GM23338 (cell line): Measurements from ENCODE around the gene REEP1. TPM values are rescaled to one million over a fixed set of nuclear protein-coding genes. Genes with fewer than 3 reads are reported as not detected.
A peak's percentile ranks its signal among the peaks of the same experiment; 100 is the strongest.
"Not testable (repeated sequence)": the region's sequence is repeated elsewhere in the genome, so short reads cannot be mapped to it uniquely, and the experiment has no call there.

Source experiments
- ATAC-seq: fragments of 200-7000 bp; cut with Tn5 transposase; 3 replicates; pipeline ENCODE4 v1.9.1; 2020
- DNase-seq: peaks from one replicate; pipeline ENCODE4 v3.0.0-alpha.2; 2015; ENCODE audit warnings: low spot score
- H2AFZ ChIP-seq: fragments of 200-600 bp; sonication (generic); 2 replicates; pipeline ENCODE4 v1.8.0; 2016; ENCODE audit warnings: antibody characterized with exemption, mild to moderate bottlenecking, moderate library complexity
- H3F3A ChIP-seq: fragments of 200-600 bp; sonication (generic); replicated peaks from 2 replicates; pipeline ENCODE4 v1.8.0; 2017; ENCODE audit warnings: antibody characterized with exemption, mixed run types, low read depth
- H3K27ac ChIP-seq: fragments of 200-600 bp; sonication (generic); 2 replicates; pipeline ENCODE4 v1.6.1; 2016; ENCODE audit warnings: low read depth
- H3K27me3 ChIP-seq: fragments of 200-600 bp; sonication (generic); 2 replicates; pipeline ENCODE4 v1.8.0; 2016; ENCODE audit warnings: mild to moderate bottlenecking, mixed run types, moderate library complexity; ENCODE audit not compliant: insufficient read depth
- H3K36me3 ChIP-seq: fragments of 200-600 bp; sonication (generic); 2 replicates; pipeline ENCODE4 v1.8.0; 2016; ENCODE audit warnings: mild to moderate bottlenecking; ENCODE audit not compliant: insufficient read depth
- H3K4me1 ChIP-seq: fragments of 200-600 bp; sonication (generic); 2 replicates; pipeline ENCODE4 v1.8.0; 2016; ENCODE audit warnings: mild to moderate bottlenecking, moderate library complexity; ENCODE audit not compliant: insufficient read depth
- H3K4me2 ChIP-seq: fragments of 200-600 bp; sonication (generic); 2 replicates; pipeline ENCODE4 v1.7.1; 2017; ENCODE audit warnings: mixed run types
- H3K4me3 ChIP-seq: fragments of 200-600 bp; sonication (generic); 2 replicates; pipeline ENCODE4 v1.6.1; 2016; ENCODE audit warnings: mixed run types
- H3K79me2 ChIP-seq: fragments of 200-600 bp; sonication (generic); replicated peaks from 2 replicates; pipeline ENCODE4 v1.8.0; 2017; ENCODE audit warnings: mild to moderate bottlenecking; ENCODE audit not compliant: insufficient read depth
- H3K9me2 ChIP-seq: fragments of 200-600 bp; sonication (generic); 2 replicates; pipeline ENCODE4 v1.8.0; 2017; ENCODE audit not compliant: insufficient read depth
- H4K20me1 ChIP-seq: fragments of 200-600 bp; sonication (generic); replicated peaks from 2 replicates; pipeline ENCODE4 v1.8.0; 2017; ENCODE audit warnings: mild to moderate bottlenecking; ENCODE audit not compliant: insufficient read depth
- H3K27ac Mint-ChIP-seq: 2 replicates; pipeline ENCODE4 v1.8.0; 2020; ENCODE audit warnings: inconsistent platforms, mild to moderate bottlenecking, moderate library complexity, mixed read lengths
- H3K27me3 Mint-ChIP-seq: 3 replicates; pipeline ENCODE4 v1.8.0; 2022; ENCODE audit warnings: low read depth, mild to moderate bottlenecking, moderate library complexity, mixed read lengths, inconsistent platforms; ENCODE audit not compliant: insufficient read depth, poor library complexity
- H3K36me3 Mint-ChIP-seq: 3 replicates; pipeline ENCODE4 v1.8.0; 2021; ENCODE audit warnings: low read depth, mild to moderate bottlenecking, inconsistent platforms, moderate library complexity, mixed read lengths
- H3K4me1 Mint-ChIP-seq: 3 replicates; pipeline ENCODE4 v1.8.0; 2020; ENCODE audit warnings: mild to moderate bottlenecking, inconsistent platforms, mixed read lengths
- H3K4me3 Mint-ChIP-seq: 3 replicates; pipeline ENCODE4 v1.8.0; 2021; ENCODE audit warnings: moderate library complexity, mild to moderate bottlenecking, inconsistent platforms, mixed read lengths
- H3K9me3 Mint-ChIP-seq: 3 replicates; pipeline ENCODE4 v1.8.0; 2020; ENCODE audit warnings: moderate library complexity, mild to moderate bottlenecking, inconsistent platforms, mixed read lengths
- CTCF ChIP-seq, 2 experiments: fragments of 200-600 bp in 1 of 2; sonication (generic) in 1 of 2; conservative IDR thresholded peaks; 2 replicates each; pipeline versions ENCODE4 v1.5.1 to v1.6.1; 2016 to 2017; ENCODE audit warnings: antibody characterized with exemption in 2 of 2, low read depth in 2 of 2, mild to moderate bottlenecking in 2 of 2, moderate library complexity in 1 of 2
- JUNB ChIP-seq: IDR thresholded peaks from one replicate; pipeline ENCODE4 v1.6.1; 2016; ENCODE audit warnings: antibody characterized with exemption; ENCODE audit not compliant: unreplicated experiment
- NANOG ChIP-seq: IDR thresholded peaks from 2 replicates; pipeline ENCODE4 v1.6.1; 2016; ENCODE audit warnings: antibody characterized with exemption, borderline replicate concordance
- STAT1 ChIP-seq: IDR thresholded peaks from one replicate; pipeline ENCODE4 v1.6.1; 2016; ENCODE audit warnings: antibody characterized with exemption; ENCODE audit not compliant: unreplicated experiment
- ZNF114 ChIP-seq: fragments of 250-450 bp; sonication (Bioruptor Pico); IDR thresholded peaks from 2 replicates; pipeline ENCODE4 v1.5.0; 2020; ENCODE audit warnings: mild to moderate bottlenecking, moderate library complexity
- ZNF331 ChIP-seq: fragments of 250-450 bp; sonication (Bioruptor Pico); IDR thresholded peaks from 2 replicates; pipeline ENCODE4 v1.5.0; 2020; ENCODE audit warnings: low read depth, mild to moderate bottlenecking, moderate library complexity
- ZNF462 ChIP-seq: fragments of 250-450 bp; sonication (Bioruptor Pico); IDR thresholded peaks from 2 replicates; pipeline ENCODE4 v1.5.0; 2020; ENCODE audit warnings: mild to moderate bottlenecking, moderate library complexity
- polyA plus RNA-seq: library from polyadenylated mRNA; unstranded; fragments of >200 nt; fragmentation: Nextera tagmentation; extraction: Ambion mirVana; gene quantifications from 2 replicates; pipeline ENCODE4 v1.2.1, GENCODE V29; 2016
- total RNA-seq: library from RNA; depleted of rRNA; stranded (reverse); fragments of >200 nt; shearing (Covaris generic); gene quantifications from 2 replicates; pipeline ENCODE4 v1.2.3, GENCODE V29; 2014

REEP1 gene
- total and polyA plus RNA-seq, 2 experiments from 2014 or later, result 1.6 to 1.8 TPM

- not testable (repeated sequence) for H4K20me1 ChIP-seq, ATAC-seq, H3K9me3 Mint-ChIP-seq, H3K27ac Mint-ChIP-seq, H3K27me3 Mint-ChIP-seq, DNase-seq, H2AFZ ChIP-seq, H3K36me3 Mint-ChIP-seq, H3K9me2 ChIP-seq, H3F3A ChIP-seq, H3K27me3 ChIP-seq, H3K36me3 ChIP-seq, H3K27ac ChIP-seq
- H3K4me3 Mint-ChIP-seq, result peak overlapping the region; percentile 99
- peaks cover 57% of the 10 kb centered on the region for H3K79me2 ChIP-seq
- H3K4me1 ChIP-seq, result peaks cover 21% of the 10 kb centered on the region
- peak overlapping the region; percentile 84 for H3K4me2 ChIP-seq
- H3K4me3 ChIP-seq, result peak overlapping the region; percentile 88
- H3K4me1 Mint-ChIP-seq, result peaks cover 26% of the 10 kb centered on the region
Observed at GRCh38 chr2:86200564-86200963, 136.9 kb downstream of the REEP1 start.

GRCh38 chr2:86199834-86200177 lies 137.6 kb downstream of the REEP1 start:
- ATAC-seq, result no peak

GRCh38 chr2:86195808-86196387 lies 141.5 kb downstream of the REEP1 start:
- no peak for DNase-seq
- no peak for TF ChIP-seq CTCF (conservative IDR thresholded peaks at IDR 0.05; ENCODE audit: low read depth in 2 of 2)
- TF ChIP-seq ZNF462 (CRISPR knock-in tag), result no peak
- TF ChIP-seq STAT1, result no peak
- TF ChIP-seq ZNF114 (CRISPR knock-in tag), result no peak
- TF ChIP-seq JUNB, result no peak
- TF ChIP-seq ZNF331 (CRISPR knock-in tag), result no peak
- no peak for TF ChIP-seq NANOG
- Histone ChIP-seq H3K4me1 (peaks cover 9% of the 10 kb centered on the region; the same call in 1 of the 2 replicates), H3K4me2 (peak overlapping the region; percentile 85), H3K4me3 (peak overlapping the region; percentile 81), H3F3A (no peaks in the 10 kb centered on the region), H3K27ac (peak overlapping the region; percentile 69; the same call in 1 of the 2 replicates), H2AFZ (peak overlapping the region; percentile 1; the same call in 1 of the 2 replicates), H3K79me2 (peaks cover 52% of the 10 kb centered on the region), H3K27me3 (no peaks in the 10 kb centered on the region), H3K36me3 (no peaks in the 10 kb centered on the region), H4K20me1 (peaks cover 12% of the 10 kb centered on the region), H3K9me2 (no peaks in the 10 kb centered on the region)
- Mint-ChIP-seq H3K27ac (peak overlapping the region; percentile 99), H3K9me3 (peaks cover 3% of the 10 kb centered on the region; the same call in 1 of the 3 replicates), H3K36me3 (peaks cover 14% of the 10 kb centered on the region), H3K27me3 (peaks cover 9% of the 10 kb centered on the region), H3K4me1 (peaks cover 21% of the 10 kb centered on the region), H3K4me3 (peak overlapping the region; percentile 90)
- ATAC-seq, result peak; percentile 12

More at GRCh38 chr2:86199834-86200177, 137.6 kb downstream of the REEP1 start:
- Histone ChIP-seq H2AFZ (peak overlapping the region; percentile 82; the same call in 1 of the 2 replicates), H4K20me1 (peaks cover 8% of the 10 kb centered on the region; the same call in 1 of the 2 replicates), H3K27ac (peak overlapping the region; percentile 73), H3K36me3 (no peaks in the 10 kb centered on the region), H3F3A (no peaks in the 10 kb centered on the region), H3K27me3 (no peaks in the 10 kb centered on the region), H3K9me2 (no peaks in the 10 kb centered on the region), H3K79me2 (peaks cover 51% of the 10 kb centered on the region), H3K4me3 (peak overlapping the region; percentile 88), H3K4me1 (peaks cover 21% of the 10 kb centered on the region), H3K4me2 (peak overlapping the region; percentile 84)
- peaks cover 3% of the 10 kb centered on the region; the same call in 2 of the 3 replicates for H3K36me3 Mint-ChIP-seq
- H3K27ac Mint-ChIP-seq, result peak overlapping the region; percentile 98
- H3K4me3 Mint-ChIP-seq, result peak overlapping the region; percentile 99
- DNase-seq, result no peak
- peaks cover 9% of the 10 kb centered on the region for H3K27me3 Mint-ChIP-seq
- no peak for TF ChIP-seq STAT1
- H3K9me3 Mint-ChIP-seq, result peaks cover 3% of the 10 kb centered on the region; the same call in 1 of the 3 replicates
- peaks cover 26% of the 10 kb centered on the region for H3K4me1 Mint-ChIP-seq
